Left lung (tissue), 10 donors: ENCODE data around the gene MEFV. TPM values are rescaled to one million over a fixed set of nuclear protein-coding genes. Genes with fewer than 3 reads are reported as not detected.

Experiments
- ATAC-seq: fragments of 200-7000 bp; cut with Tn5 transposase; one replicate; pipeline ENCODE4 v1.9.1; 2020; ENCODE audit warnings: moderate library complexity
- DNase-seq, 4 donors: peaks; one replicate each; pipeline ENCODE4 v3.0.0-alpha.2; 2013 to 2020
- H3K27ac ChIP-seq, 2 donors: fragments of 200-600 bp; sonication (generic) in 1 of 2; one replicate each; pipeline versions ENCODE4 v1.5.0 to v1.8.0; 2020 to 2021
- H3K27me3 ChIP-seq, 2 donors: fragments of 200-600 bp; sonication (generic) in 1 of 2; one replicate each; pipeline versions ENCODE4 v1.5.0 to v1.8.0; 2020 to 2021
- H3K36me3 ChIP-seq, 2 donors: fragments of 200-600 bp; sonication (generic) in 1 of 2; one replicate each; pipeline versions ENCODE4 v1.5.0 to v1.8.0; 2020 to 2021
- H3K4me1 ChIP-seq, 2 donors: fragments of 200-600 bp; one replicate each; pipeline ENCODE4 v1.8.0; 2021
- H3K4me3 ChIP-seq, 2 donors: fragments of 200-600 bp; sonication (generic) in 1 of 2; one replicate each; pipeline versions ENCODE4 v1.5.0 to v1.8.0; 2020 to 2021; ENCODE audit warnings: mild to moderate bottlenecking in 1 of 2
- H3K9me3 ChIP-seq, 2 donors: fragments of 200-600 bp; sonication (generic) in 1 of 2; one replicate each; pipeline versions ENCODE4 v1.5.0 to v1.8.0; 2020 to 2021
- intact Hi-C, 2 donors: fragments of 100-400 bp; cut with DNase I; formaldehyde crosslinking; loops; one replicate each; pipeline versions ENCODE4 v1.11.2 to v1.14.2; 2022
- polyA plus RNA-seq, 6 donors: library from polyadenylated mRNA; unstranded; fragments of 120-200 nt; gene quantifications; one replicate each; pipeline ENCODE4 v1.2.1, GENCODE V29; 2013; ENCODE audit not compliant: insufficient read length in 6 of 6
- total RNA-seq, 2 donors: library from RNA; stranded (reverse); fragmentation: NEBNext Ultra II Directional; extraction: Animal tissue kit (Norgen Biotek cat#: 25700); gene quantifications; one replicate each; pipeline ENCODE4 v1.2.1, GENCODE V29; 2021
- TF ChIP-seq, protein P1 (sequence below), 2 donors: fragments of 200-600 bp; sonication (generic) in 1 of 2; IDR thresholded peaks; one replicate each; pipeline versions ENCODE4 v1.5.0 to v1.8.0; 2021; ENCODE audit warnings: antibody characterized with exemption in 2 of 2
- donor health status: DM: no; HTN: yes; CAD: no.
- donor health status: DM: no; HTN: no; CAD: no.

MEFV gene
- total and polyA plus RNA-seq, 8 donors: 0.43 to 21.4 (median 0.72) TPM

DNA sequence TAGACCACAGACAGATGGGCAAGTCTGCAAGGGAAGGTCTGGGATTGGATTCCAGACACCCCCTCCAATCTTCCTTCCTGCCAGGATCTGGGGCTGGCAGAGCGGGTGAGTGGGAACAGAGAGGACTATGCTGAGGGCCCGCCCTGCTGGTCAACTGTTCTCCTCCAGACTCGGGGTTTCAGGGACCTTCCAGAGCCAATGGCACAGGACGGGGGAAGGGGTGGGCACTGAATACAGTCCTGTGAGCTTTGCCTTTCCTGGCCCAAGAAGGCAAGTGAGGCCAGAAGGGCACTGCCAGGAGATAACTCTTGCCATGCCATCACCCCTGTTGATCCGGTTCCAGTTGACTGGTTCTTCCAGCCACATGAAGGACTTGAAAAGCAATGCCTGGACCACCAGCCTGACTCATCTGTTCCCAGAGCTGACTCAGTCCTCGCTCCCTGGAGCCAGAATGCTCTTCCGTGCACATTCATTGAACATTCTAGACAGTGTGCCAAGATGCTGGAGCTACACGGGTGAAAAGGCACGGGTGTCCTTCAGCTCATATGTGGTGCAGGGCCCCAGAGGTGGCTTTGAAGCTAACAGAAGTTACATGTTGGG is 533 bp upstream of the MEFV start:
- peaks cover 0 to 12% of the 10 kb centered on the region in 2 donors for H3K36me3 ChIP-seq
- no peak for DNase-seq
- peak overlapping the region in 1 of 2 donors; percentile 54 for H3K4me3 ChIP-seq
- peaks cover 0 to 74% of the 10 kb centered on the region in 2 donors for H3K4me1 ChIP-seq
- H3K27ac ChIP-seq: peak overlapping the region in 1 of 2 donors; percentile 90
- no peak for ATAC-seq
- TF ChIP-seq, protein P1, sequence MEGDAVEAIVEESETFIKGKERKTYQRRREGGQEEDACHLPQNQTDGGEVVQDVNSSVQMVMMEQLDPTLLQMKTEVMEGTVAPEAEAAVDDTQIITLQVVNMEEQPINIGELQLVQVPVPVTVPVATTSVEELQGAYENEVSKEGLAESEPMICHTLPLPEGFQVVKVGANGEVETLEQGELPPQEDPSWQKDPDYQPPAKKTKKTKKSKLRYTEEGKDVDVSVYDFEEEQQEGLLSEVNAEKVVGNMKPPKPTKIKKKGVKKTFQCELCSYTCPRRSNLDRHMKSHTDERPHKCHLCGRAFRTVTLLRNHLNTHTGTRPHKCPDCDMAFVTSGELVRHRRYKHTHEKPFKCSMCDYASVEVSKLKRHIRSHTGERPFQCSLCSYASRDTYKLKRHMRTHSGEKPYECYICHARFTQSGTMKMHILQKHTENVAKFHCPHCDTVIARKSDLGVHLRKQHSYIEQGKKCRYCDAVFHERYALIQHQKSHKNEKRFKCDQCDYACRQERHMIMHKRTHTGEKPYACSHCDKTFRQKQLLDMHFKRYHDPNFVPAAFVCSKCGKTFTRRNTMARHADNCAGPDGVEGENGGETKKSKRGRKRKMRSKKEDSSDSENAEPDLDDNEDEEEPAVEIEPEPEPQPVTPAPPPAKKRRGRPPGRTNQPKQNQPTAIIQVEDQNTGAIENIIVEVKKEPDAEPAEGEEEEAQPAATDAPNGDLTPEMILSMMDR (IDR thresholded peaks at IDR 0.05): no peak
- intact Hi-C loops: no loop called here
- peaks cover 0 to 11% of the 10 kb centered on the region in 2 donors for H3K27me3 ChIP-seq
- no peaks in the 10 kb centered on the region for H3K9me3 ChIP-seq

DNA sequence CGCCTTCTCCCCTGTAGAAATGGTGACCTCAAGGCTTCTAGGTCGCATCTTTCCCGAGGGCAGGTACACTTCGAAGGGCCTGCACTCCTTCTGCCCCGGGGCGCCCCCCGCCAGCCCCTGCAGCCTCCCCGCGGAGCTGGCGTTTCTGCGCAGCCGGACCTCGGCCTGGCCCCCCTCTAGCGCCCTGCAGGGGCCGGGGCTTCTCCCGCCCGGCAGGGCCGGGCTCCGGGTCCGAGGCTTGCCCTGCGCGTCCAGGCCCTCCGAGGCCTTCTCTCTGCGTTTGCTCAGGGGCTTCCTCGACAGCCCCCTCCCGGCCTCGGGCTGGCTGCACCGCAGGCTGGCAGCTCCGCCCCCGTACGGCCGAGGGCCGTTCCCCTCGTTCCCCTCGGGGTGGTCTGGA is 2.1 kb downstream of the MEFV start:
- intact Hi-C loops: no loop called here
- DNase-seq: peak in 1 of 4 donors; percentile 77
- Histone ChIP-seq H3K4me3 (peak overlapping the region in 1 of 2 donors; percentile 54), H3K27ac (no peak overlapping the region), H3K27me3 (peaks cover 0 to 11% of the 10 kb centered on the region in 2 donors), H3K9me3 (no peaks in the 10 kb centered on the region), H3K4me1 (peaks cover 0 to 66% of the 10 kb centered on the region in 2 donors), H3K36me3 (peaks cover 0 to 31% of the 10 kb centered on the region in 2 donors)
- TF ChIP-seq, protein P1 (IDR thresholded peaks at IDR 0.05): no peak
- no peak for ATAC-seq

- H3K9me3 ChIP-seq: no peaks in the 10 kb centered on the region
- DNase-seq (no peak), ATAC-seq (no peak)
- no peak overlapping the region for H3K27ac ChIP-seq
- H3K4me3 ChIP-seq: peak overlapping the region in 1 of 2 donors; percentile 54
- intact Hi-C loops: no loop called here
- peaks cover 0 to 11% of the 10 kb centered on the region in 2 donors for H3K27me3 ChIP-seq
- TF ChIP-seq, protein P1 (IDR thresholded peaks at IDR 0.05): no peak
- peaks cover 0 to 44% of the 10 kb centered on the region in 2 donors for H3K36me3 ChIP-seq
- H3K4me1 ChIP-seq: peaks cover 0 to 57% of the 10 kb centered on the region in 2 donors
These were observed 3.5 kb downstream of the MEFV start for GRCh38 chr16:3252967-3253366.

- Histone ChIP-seq H3K4me3 (no peak overlapping the region), H3K9me3 (no peaks in the 10 kb centered on the region), H3K27ac (no peak overlapping the region), H3K4me1 (peaks cover 0 to 35% of the 10 kb centered on the region in 2 donors), H3K27me3 (peaks cover 0 to 4% of the 10 kb centered on the region in 2 donors), H3K36me3 (peaks cover 0 to 71% of the 10 kb centered on the region in 2 donors)
- DNase-seq (no peak), ATAC-seq (no peak)
- intact Hi-C loops: no loop called here
- TF ChIP-seq, protein P1 (IDR thresholded peaks at IDR 0.05): no peak
These were observed 7.0 kb downstream of the MEFV start for GRCh38 chr16:3249451-3249850.

- DNase-seq (no peak), ATAC-seq (no peak)
- TF ChIP-seq, protein P1 (IDR thresholded peaks at IDR 0.05): no peak
- peaks cover 0 to 68% of the 10 kb centered on the region in 2 donors for H3K36me3 ChIP-seq
- no peaks in the 10 kb centered on the region for H3K9me3 ChIP-seq
- no peak overlapping the region for H3K4me3 ChIP-seq
- no peaks in the 10 kb centered on the region for H3K27me3 ChIP-seq
- intact Hi-C loops: no loop called here
- no peak overlapping the region for H3K27ac ChIP-seq
- H3K4me1 ChIP-seq: peaks cover 0 to 35% of the 10 kb centered on the region in 2 donors
These were observed 7.4 kb downstream of the MEFV start for GRCh38 chr16:3249020-3249419.
